Mesothelial cell of epicardium (in vitro differentiated cells): ENCODE results near the gene LLGL1. TPM values are rescaled to one million over a fixed set of nuclear protein-coding genes. Genes with fewer than 3 reads are reported as not detected.
A peak's percentile ranks its signal among the peaks of the same experiment; 100 is the strongest.

Experiments used
- DNase-seq, 2 experiments: peaks; one replicate each; pipeline ENCODE4 v3.0.0; 2021; ENCODE audit warnings: low spot score in 2 of 2; ENCODE audit not compliant: unreplicated experiment in 2 of 2
- H3K27ac Mint-ChIP-seq: 2 replicates; pipeline ENCODE4 v1.8.0; 2021; ENCODE audit warnings: mixed read lengths
- H3K27me3 Mint-ChIP-seq: 2 replicates; pipeline ENCODE4 v1.8.0; 2021; ENCODE audit warnings: low read depth, mixed read lengths
- H3K36me3 Mint-ChIP-seq: 2 replicates; pipeline ENCODE4 v1.8.0; 2021; ENCODE audit warnings: mixed read lengths
- H3K4me1 Mint-ChIP-seq: 2 replicates; pipeline ENCODE4 v1.8.0; 2021; ENCODE audit warnings: mixed read lengths
- H3K4me3 Mint-ChIP-seq: 2 replicates; pipeline ENCODE4 v1.8.0; 2021; ENCODE audit warnings: mild to moderate bottlenecking, moderate library complexity, mixed read lengths
- H3K9me3 Mint-ChIP-seq: 2 replicates; pipeline ENCODE4 v1.8.0; 2021; ENCODE audit warnings: mixed read lengths
- CTCF ChIP-seq: fragments of 200-600 bp; sonication (generic); IDR thresholded peaks from one replicate; pipeline ENCODE4 v1.5.0; 2021; ENCODE audit warnings: antibody characterized with exemption; ENCODE audit not compliant: unreplicated experiment
- total RNA-seq: library from RNA; stranded (reverse); gene quantifications from 3 replicates; pipeline ENCODE4 v1.2.1, GENCODE V29; 2021

The LLGL1 gene
- total RNA-seq, 1 donor from 2014 or later = 72.1 TPM

GRCh38 chr17:18241229-18241871 is 15.9 kb downstream of the LLGL1 start:
- peaks cover 25% of the 10 kb centered on the region for H3K36me3 Mint-ChIP-seq
- no peaks in the 10 kb centered on the region for H3K4me1 Mint-ChIP-seq
- no peak for TF ChIP-seq CTCF
- no peak overlapping the region for H3K4me3 Mint-ChIP-seq
- H3K9me3 Mint-ChIP-seq = no peaks in the 10 kb centered on the region
- H3K27ac Mint-ChIP-seq = no peak overlapping the region
- H3K27me3 Mint-ChIP-seq = no peaks in the 10 kb centered on the region
- DNase-seq = no peak

- H3K27me3 Mint-ChIP-seq = no peaks in the 10 kb centered on the region
Observed at GRCh38 chr17:18245038-18245776, 19.8 kb downstream of the LLGL1 start.

DNA sequence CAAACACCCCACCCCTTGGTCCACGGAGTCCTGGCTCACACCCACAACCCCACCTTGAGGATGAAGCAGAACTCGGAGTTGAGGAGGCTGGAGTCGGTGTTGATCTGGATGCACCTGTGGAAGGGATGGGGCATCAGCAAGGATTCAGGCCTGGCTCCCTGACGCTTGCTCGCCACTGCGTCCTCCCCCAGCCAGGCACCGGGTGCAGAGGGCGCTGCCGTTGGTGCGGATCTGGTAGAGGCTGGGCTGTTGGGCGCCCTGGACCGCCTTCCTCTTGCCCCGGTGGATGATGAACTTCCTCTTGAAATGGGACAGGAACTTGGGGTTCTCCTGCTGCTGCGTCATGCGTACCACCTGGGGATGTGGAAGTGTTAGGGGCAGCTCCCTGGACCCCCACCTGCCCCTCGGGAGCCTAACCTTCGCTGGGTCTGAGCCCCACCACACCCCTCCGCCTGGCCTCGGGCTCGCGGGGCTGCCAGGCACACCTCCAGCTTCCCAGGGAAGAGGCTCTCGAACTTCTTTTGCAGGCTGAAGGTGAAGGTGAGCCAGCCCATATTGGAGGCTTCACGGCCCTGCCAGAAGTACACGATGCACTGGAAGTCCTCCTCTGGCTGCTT is 20.8 kb downstream of the LLGL1 start:
- TF ChIP-seq CTCF = no peak
- no peaks in the 10 kb centered on the region for H3K9me3 Mint-ChIP-seq
- peaks cover 13% of the 10 kb centered on the region for H3K4me1 Mint-ChIP-seq
- H3K36me3 Mint-ChIP-seq = peaks cover 19% of the 10 kb centered on the region
- no peak for DNase-seq
- peak overlapping the region; percentile 45 for H3K4me3 Mint-ChIP-seq
- H3K27me3 Mint-ChIP-seq = no peaks in the 10 kb centered on the region
- H3K27ac Mint-ChIP-seq = no peak overlapping the region

More at GRCh38 chr17:18245038-18245776, 19.8 kb downstream of the LLGL1 start:
- Mint-ChIP-seq H3K4me1 (peaks cover 13% of the 10 kb centered on the region), H3K4me3 (no peak overlapping the region), H3K9me3 (no peaks in the 10 kb centered on the region), H3K36me3 (peaks cover 12% of the 10 kb centered on the region), H3K27ac (no peak overlapping the region)
- no peak for TF ChIP-seq CTCF
- DNase-seq = no peak

- Mint-ChIP-seq H3K27me3 (no peaks in the 10 kb centered on the region), H3K36me3 (peaks cover 25% of the 10 kb centered on the region), H3K9me3 (no peaks in the 10 kb centered on the region), H3K4me3 (peak overlapping the region; percentile 63), H3K4me1 (peaks cover 13% of the 10 kb centered on the region), H3K27ac (peak overlapping the region; percentile 89)
- DNase-seq = peak; percentile 57 to 70
- TF ChIP-seq CTCF = no peak
Observed at GRCh38 chr17:18246880-18247612, 21.6 kb downstream of the LLGL1 start.

DNA sequence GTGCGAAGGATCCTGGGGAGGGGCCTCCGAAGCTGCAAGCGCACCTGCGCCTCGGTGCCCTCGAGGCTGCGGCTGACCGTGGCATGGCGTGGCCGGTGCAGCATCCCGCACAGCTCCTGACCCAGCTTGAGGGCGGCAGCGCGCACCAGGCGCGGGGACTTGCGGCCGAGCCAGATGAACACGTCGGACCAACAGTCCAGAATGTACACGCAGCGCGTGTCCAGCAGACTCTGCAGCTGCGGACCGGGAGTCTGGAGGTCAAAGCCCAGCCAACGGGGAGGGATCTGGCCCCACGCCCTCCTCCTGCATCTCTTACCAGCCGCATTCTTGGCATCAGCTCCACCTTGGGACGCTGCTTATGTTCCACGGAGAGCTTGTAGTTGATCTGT is 22.2 kb downstream of the LLGL1 start:
- no peaks in the 10 kb centered on the region for H3K9me3 Mint-ChIP-seq
- no peaks in the 10 kb centered on the region for H3K27me3 Mint-ChIP-seq
- H3K4me1 Mint-ChIP-seq = peaks cover 13% of the 10 kb centered on the region
- TF ChIP-seq CTCF = no peak
- no peak overlapping the region for H3K4me3 Mint-ChIP-seq
- no peak for DNase-seq
- H3K27ac Mint-ChIP-seq = peak overlapping the region; percentile 91
- H3K36me3 Mint-ChIP-seq = peaks cover 25% of the 10 kb centered on the region
